GM21723 (cell line): ENCODE data around the gene APOC4.

Experiments used
- ATAC-seq: cut with Tn5 transposase; IDR thresholded peaks from one replicate; pipeline ENCODE4 v1.9.1; 2021; ENCODE audit warnings: mild to moderate bottlenecking, moderate library complexity; ENCODE audit not compliant: unreplicated experiment

The APOC4 gene

GRCh38 chr19:44992336-44993163 lies 50.5 kb downstream of the APOC4 start:
- no peak for ATAC-seq

- ATAC-seq, result no peak
These were observed 51.5 kb downstream of the APOC4 start for GRCh38 chr19:44993526-44993925.

DNA sequence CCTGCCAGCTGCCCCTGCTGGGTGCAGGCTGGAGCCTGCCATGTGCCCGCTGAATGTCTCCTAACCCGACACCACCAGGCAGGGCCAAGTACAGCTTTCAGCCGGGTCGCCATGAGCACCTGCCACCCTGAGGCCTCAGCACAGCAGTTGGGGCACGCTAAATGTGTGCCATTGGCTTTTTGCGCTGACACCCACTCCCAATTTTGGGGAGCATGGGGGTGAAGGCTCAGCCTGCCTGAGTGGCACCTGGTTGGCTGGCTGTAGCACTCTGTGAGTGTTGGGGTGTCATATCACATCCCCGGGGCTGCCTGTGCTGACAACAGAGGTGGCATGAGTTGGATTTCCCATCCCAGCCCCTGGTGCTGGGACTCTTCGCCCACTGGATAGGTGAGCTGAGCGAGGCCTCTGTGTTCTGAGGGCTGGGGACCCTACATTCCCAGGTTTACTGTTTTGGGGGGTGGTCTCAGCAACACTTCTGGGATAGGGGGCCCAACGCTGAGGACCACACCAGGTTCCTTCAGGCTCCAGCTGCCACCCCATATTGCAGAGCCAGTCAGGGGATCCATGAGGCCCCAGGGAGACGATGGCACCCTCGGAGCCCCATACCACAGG lies 52.0 kb downstream of the APOC4 start:
- ATAC-seq, result no peak
